HEK293 (cell line): ENCODE results near the gene CFAP157.

Experiments
- EGR2 ChIP-seq: fragments of 450-650 bp; formaldehyde crosslinking; IDR thresholded peaks from 2 replicates; pipeline ENCODE4 v1.5.1; 2016; ENCODE audit warnings: low read depth, missing biosample characterization, missing genetic modification characterization
- IKZF3 ChIP-seq: fragments of 450-650 bp; IDR thresholded peaks from 2 replicates; pipeline ENCODE4 v1.5.0; 2018; ENCODE audit warnings: missing biosample characterization, mild to moderate bottlenecking, missing genetic modification characterization, moderate library complexity
- KLF10 ChIP-seq: fragments of 450-650 bp; IDR thresholded peaks from 2 replicates; pipeline ENCODE4 v1.5.1; 2018; ENCODE audit warnings: missing biosample characterization, mild to moderate bottlenecking, missing genetic modification characterization
- OVOL3 ChIP-seq: fragments of 450-650 bp; formaldehyde crosslinking; IDR thresholded peaks from 2 replicates; pipeline ENCODE4 v1.5.1; 2016; ENCODE audit warnings: missing biosample characterization, missing genetic modification characterization
- PATZ1 ChIP-seq: fragments of 450-650 bp; formaldehyde crosslinking; IDR thresholded peaks from 2 replicates; pipeline ENCODE4 v1.5.1; 2016; ENCODE audit warnings: missing biosample characterization, missing genetic modification characterization
- SCRT1 ChIP-seq: fragments of 450-650 bp; formaldehyde crosslinking; IDR thresholded peaks from 2 replicates; pipeline ENCODE4 v1.5.1; 2016; ENCODE audit warnings: missing biosample characterization, missing genetic modification characterization, borderline replicate concordance
- SCRT2 ChIP-seq: fragments of 450-650 bp; formaldehyde crosslinking; IDR thresholded peaks from 2 replicates; pipeline ENCODE4 v1.5.1; 2016; ENCODE audit warnings: missing biosample characterization, missing genetic modification characterization
- ZBTB11 ChIP-seq: fragments of 450-650 bp; formaldehyde crosslinking; conservative IDR thresholded peaks from 2 replicates; pipeline ENCODE4 v1.5.1; 2016; ENCODE audit warnings: low read depth, missing biosample characterization, missing genetic modification characterization
- ZBTB48 ChIP-seq: fragments of 450-650 bp; formaldehyde crosslinking; IDR thresholded peaks from 2 replicates; pipeline ENCODE4 v1.5.1; 2016; ENCODE audit warnings: missing biosample characterization, missing genetic modification characterization
- ZBTB8A ChIP-seq: fragments of 450-650 bp; formaldehyde crosslinking; IDR thresholded peaks from 2 replicates; pipeline ENCODE4 v1.5.1; 2016; ENCODE audit warnings: missing biosample characterization, missing genetic modification characterization
- ZNF175 ChIP-seq: fragments of 450-650 bp; formaldehyde crosslinking; IDR thresholded peaks from 2 replicates; pipeline ENCODE4 v1.5.1; 2016; ENCODE audit warnings: missing biosample characterization, missing genetic modification characterization
- ZNF211 ChIP-seq: fragments of 450-650 bp; formaldehyde crosslinking; IDR thresholded peaks from 2 replicates; pipeline ENCODE4 v1.5.1; 2016; ENCODE audit warnings: low read depth, missing biosample characterization, missing genetic modification characterization
- ZNF302 ChIP-seq: fragments of 450-650 bp; formaldehyde crosslinking; IDR thresholded peaks from 2 replicates; pipeline ENCODE4 v1.5.1; 2016; ENCODE audit warnings: missing biosample characterization, missing genetic modification characterization, low read depth
- ZNF335 ChIP-seq: fragments of 450-650 bp; formaldehyde crosslinking; conservative IDR thresholded peaks from 2 replicates; pipeline ENCODE4 v1.5.1; 2016; ENCODE audit warnings: missing biosample characterization, missing genetic modification characterization
- ZNF341 ChIP-seq: fragments of 450-650 bp; formaldehyde crosslinking; IDR thresholded peaks from 2 replicates; pipeline ENCODE4; 2016; ENCODE audit warnings: low read depth, missing biosample characterization, missing genetic modification characterization
- ZNF571 ChIP-seq: fragments of 450-650 bp; formaldehyde crosslinking; IDR thresholded peaks from 2 replicates; pipeline ENCODE4 v1.5.0; 2017; ENCODE audit warnings: missing biosample characterization, missing genetic modification characterization
- ZNF654 ChIP-seq: fragments of 450-650 bp; formaldehyde crosslinking; IDR thresholded peaks from 2 replicates; pipeline ENCODE4 v1.5.1; 2016; ENCODE audit warnings: low read depth, missing biosample characterization, missing genetic modification characterization
- ZNF660 ChIP-seq: fragments of 450-650 bp; IDR thresholded peaks from 2 replicates; pipeline ENCODE4 v1.5.1; 2018; ENCODE audit warnings: missing biosample characterization, mild to moderate bottlenecking, missing genetic modification characterization
- TF ChIP-seq, protein P1 (sequence below): fragments of 450-650 bp; formaldehyde crosslinking; IDR thresholded peaks from 2 replicates; pipeline ENCODE4 v1.5.1; 2016; ENCODE audit warnings: missing biosample characterization, missing genetic modification characterization
- TF ChIP-seq, protein P2 (sequence below): fragments of 450-650 bp; formaldehyde crosslinking; IDR thresholded peaks from 2 replicates; pipeline ENCODE4 v1.5.1; 2016; ENCODE audit warnings: missing biosample characterization, missing genetic modification characterization, low read depth

CFAP157 gene

GRCh38 chr9:127734747-127735529 lies 28.1 kb downstream of the CFAP157 start, which contains the start of gene TOR2A (continued):
- TF ChIP-seq, protein P1, sequence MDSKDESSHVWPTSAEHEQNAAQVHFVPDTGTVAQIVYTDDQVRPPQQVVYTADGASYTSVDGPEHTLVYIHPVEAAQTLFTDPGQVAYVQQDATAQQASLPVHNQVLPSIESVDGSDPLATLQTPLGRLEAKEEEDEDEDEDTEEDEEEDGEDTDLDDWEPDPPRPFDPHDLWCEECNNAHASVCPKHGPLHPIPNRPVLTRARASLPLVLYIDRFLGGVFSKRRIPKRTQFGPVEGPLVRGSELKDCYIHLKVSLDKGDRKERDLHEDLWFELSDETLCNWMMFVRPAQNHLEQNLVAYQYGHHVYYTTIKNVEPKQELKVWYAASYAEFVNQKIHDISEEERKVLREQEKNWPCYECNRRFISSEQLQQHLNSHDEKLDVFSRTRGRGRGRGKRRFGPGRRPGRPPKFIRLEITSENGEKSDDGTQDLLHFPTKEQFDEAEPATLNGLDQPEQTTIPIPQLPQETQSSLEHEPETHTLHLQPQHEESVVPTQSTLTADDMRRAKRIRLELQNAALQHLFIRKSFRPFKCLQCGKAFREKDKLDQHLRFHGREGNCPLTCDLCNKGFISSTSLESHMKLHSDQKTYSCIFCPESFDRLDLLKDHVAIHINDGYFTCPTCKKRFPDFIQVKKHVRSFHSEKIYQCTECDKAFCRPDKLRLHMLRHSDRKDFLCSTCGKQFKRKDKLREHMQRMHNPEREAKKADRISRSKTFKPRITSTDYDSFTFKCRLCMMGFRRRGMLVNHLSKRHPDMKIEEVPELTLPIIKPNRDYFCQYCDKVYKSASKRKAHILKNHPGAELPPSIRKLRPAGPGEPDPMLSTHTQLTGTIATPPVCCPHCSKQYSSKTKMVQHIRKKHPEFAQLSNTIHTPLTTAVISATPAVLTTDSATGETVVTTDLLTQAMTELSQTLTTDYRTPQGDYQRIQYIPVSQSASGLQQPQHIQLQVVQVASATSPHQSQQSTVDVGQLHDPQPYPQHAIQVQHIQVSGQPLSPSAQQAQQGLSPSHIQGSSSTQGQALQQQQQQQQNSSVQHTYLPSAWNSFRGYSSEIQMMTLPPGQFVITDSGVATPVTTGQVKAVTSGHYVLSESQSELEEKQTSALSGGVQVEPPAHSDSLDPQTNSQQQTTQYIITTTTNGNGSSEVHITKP: peak; percentile 26; the same call in 1 of the 2 replicates
- TF ChIP-seq ZNF654 (peak; percentile 83), ZNF175 (no peak), SCRT2 (no peak), ZNF211 (tag by site-specific recombination) (no peak), PATZ1 (peak; percentile 49; the same call in 1 of the 2 replicates), EGR2 (tag by site-specific recombination) (0 out of 2 replicates have a peak, but pooled peaks have one; percentile 20), IKZF3 (peak; percentile 47), ZNF571 (tag by site-specific recombination) (no peak), ZNF341 (tag by site-specific recombination) (peak; percentile 51), ZNF660 (tag by site-specific recombination) (peak; percentile 66; the same call in 1 of the 2 replicates), OVOL3 (tag by site-specific recombination) (no peak), SCRT1 (tag by site-specific recombination) (no peak), ZBTB8A (tag by site-specific recombination) (peak; percentile 79), ZBTB48 (tag by site-specific recombination) (peak; percentile 47; the same call in 1 of the 2 replicates), ZBTB11 (peak; percentile 84), KLF10 (tag by site-specific recombination) (peak; percentile 59), ZNF302 (no peak), ZNF335 (tag by site-specific recombination) (peak; percentile 94)
- TF ChIP-seq, protein P2, sequence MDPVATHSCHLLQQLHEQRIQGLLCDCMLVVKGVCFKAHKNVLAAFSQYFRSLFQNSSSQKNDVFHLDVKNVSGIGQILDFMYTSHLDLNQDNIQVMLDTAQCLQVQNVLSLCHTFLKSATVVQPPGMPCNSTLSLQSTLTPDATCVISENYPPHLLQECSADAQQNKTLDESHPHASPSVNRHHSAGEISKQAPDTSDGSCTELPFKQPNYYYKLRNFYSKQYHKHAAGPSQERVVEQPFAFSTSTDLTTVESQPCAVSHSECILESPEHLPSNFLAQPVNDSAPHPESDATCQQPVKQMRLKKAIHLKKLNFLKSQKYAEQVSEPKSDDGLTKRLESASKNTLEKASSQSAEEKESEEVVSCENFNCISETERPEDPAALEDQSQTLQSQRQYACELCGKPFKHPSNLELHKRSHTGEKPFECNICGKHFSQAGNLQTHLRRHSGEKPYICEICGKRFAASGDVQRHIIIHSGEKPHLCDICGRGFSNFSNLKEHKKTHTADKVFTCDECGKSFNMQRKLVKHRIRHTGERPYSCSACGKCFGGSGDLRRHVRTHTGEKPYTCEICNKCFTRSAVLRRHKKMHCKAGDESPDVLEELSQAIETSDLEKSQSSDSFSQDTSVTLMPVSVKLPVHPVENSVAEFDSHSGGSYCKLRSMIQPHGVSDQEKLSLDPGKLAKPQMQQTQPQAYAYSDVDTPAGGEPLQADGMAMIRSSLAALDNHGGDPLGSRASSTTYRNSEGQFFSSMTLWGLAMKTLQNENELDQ: no peak
- TF ChIP-seq, all 188 proteins: peak for 48
